ENCODE measurements around the gene THAP10. TPM values are rescaled to one million over a fixed set of nuclear protein-coding genes. Genes with fewer than 3 reads are reported as not detected.

The THAP10 gene
- total and polyA plus RNA-seq, 5 donors from 2014 or later: not detected

GRCh38 chr15:70832176-70832575, 60.1 kb downstream of the THAP10 start:
- no peak overlapping the region for H3K27ac Mint-ChIP-seq
- no peak overlapping the region for H3K4me3 ChIP-seq (ENCODE audit: low read depth, low read length)
- no peak overlapping the region for H3K27ac ChIP-seq (ENCODE audit: insufficient read depth, low read length, poor library complexity, severe bottlenecking)
- no peak overlapping the region for H3K4me3 Mint-ChIP-seq
- no peaks in the 10 kb centered on the region for H3K36me3 ChIP-seq (ENCODE audit: control insufficient read depth, insufficient read depth, low read length)
- DNase-seq (no peak), ATAC-seq (ENCODE audit: low read depth in 2 of 2) (no peak)
- H3K4me1 Mint-ChIP-seq: no peaks in the 10 kb centered on the region
- no peaks in the 10 kb centered on the region for H3K9me3 ChIP-seq (ENCODE audit: control insufficient read depth in 2 of 2, low read length in 2 of 2)
- no peaks in the 10 kb centered on the region for H3K4me1 ChIP-seq (ENCODE audit: control insufficient read depth, insufficient read depth, low read length, poor library complexity, severe bottlenecking)
- peaks cover 16% of the 10 kb centered on the region for H3K27me3 Mint-ChIP-seq
- H3K36me3 Mint-ChIP-seq: no peaks in the 10 kb centered on the region
- H3K9me3 Mint-ChIP-seq: peaks cover 0 to 2% (median 0%) of the 10 kb centered on the region in 7 donors
- H3K27me3 ChIP-seq (ENCODE audit: control insufficient read depth, insufficient read depth, low read length): no peaks in the 10 kb centered on the region

Other genes with a start within 250 kb of the THAP10 start
- gene UACA, start 128.9 kb downstream of the THAP10 start, total RNA-seq: not detected
- under 1 TPM in 1 of 4 donors, not detected in 3; 0.47 TPM for gene UACA, start 128.9 kb downstream of the THAP10 start, polyA plus RNA-seq
- gene LARP6, start 38.3 kb downstream of the THAP10 start, total RNA-seq: not detected
- not detected for gene LARP6, start 38.3 kb downstream of the THAP10 start, polyA plus RNA-seq
- not detected for gene LRRC49, start 393 bp upstream of the THAP10 start, total RNA-seq
- gene LRRC49, start 393 bp upstream of the THAP10 start, polyA plus RNA-seq: under 1 TPM in 1 of 4 donors, not detected in 3; 0.34 TPM
- not detected for gene THSD4, start 223.0 kb upstream of the THAP10 start, total RNA-seq
- gene THSD4, start 223.0 kb upstream of the THAP10 start, polyA plus RNA-seq: not detected